H9 (cell line): Measurements from ENCODE around the gene DDX47. TPM values are rescaled to one million over a fixed set of nuclear protein-coding genes. Genes with fewer than 3 reads are reported as not detected.
A peak's percentile ranks its signal among the peaks of the same experiment; 100 is the strongest.

Experiments used
- DNase-seq: peaks from one replicate; pipeline ENCODE4 v3.0.0-alpha.2; 2017
- H2AFZ ChIP-seq: one replicate; pipeline ENCODE4 v1.6.1; 2013; ENCODE audit warnings: mild to moderate bottlenecking, low read length, control low read depth, moderate library complexity
- H2AK5ac ChIP-seq: 2 replicates; pipeline ENCODE4 v1.6.1; 2013; ENCODE audit warnings: low read length, control low read depth, mixed read lengths; ENCODE audit not compliant: insufficient read length
- H2BK120ac ChIP-seq: one replicate; pipeline ENCODE4 v1.6.1; 2013; ENCODE audit warnings: low read depth, mild to moderate bottlenecking, low read length, control low read depth, inconsistent platforms; ENCODE audit not compliant: poor library complexity, severe bottlenecking
- H2BK12ac ChIP-seq: 2 replicates; pipeline ENCODE4 v1.6.1; 2013; ENCODE audit warnings: low read length, control low read depth, mixed read lengths, low read depth; ENCODE audit not compliant: insufficient read length
- H2BK15ac ChIP-seq: 2 replicates; pipeline ENCODE4 v1.6.1; 2013; ENCODE audit warnings: low read depth, low read length, control low read depth
- H2BK20ac ChIP-seq: one replicate; pipeline ENCODE4 v1.6.1; 2013; ENCODE audit warnings: low read depth, mild to moderate bottlenecking, low read length, control low read depth, inconsistent platforms; ENCODE audit not compliant: poor library complexity, severe bottlenecking
- H2BK5ac ChIP-seq: 2 replicates; pipeline ENCODE4 v1.6.1; 2013; ENCODE audit warnings: low read length, control low read depth, mixed read lengths; ENCODE audit not compliant: insufficient read length
- H3K14ac ChIP-seq: 2 replicates; pipeline ENCODE4 v1.6.1; 2013; ENCODE audit warnings: low read length, control low read depth; ENCODE audit not compliant: insufficient read depth
- H3K18ac ChIP-seq: 2 replicates; pipeline ENCODE4 v1.6.1; 2013; ENCODE audit warnings: low read depth, mild to moderate bottlenecking, mixed read lengths, low read length, control low read depth; ENCODE audit not compliant: insufficient read length
- H3K23ac ChIP-seq: 2 replicates; pipeline ENCODE4 v1.6.1; 2013; ENCODE audit warnings: low read length, control low read depth, mixed read lengths, low read depth; ENCODE audit not compliant: insufficient read length
- H3K23me2 ChIP-seq: 2 replicates; pipeline ENCODE4 v1.6.1; 2013; ENCODE audit warnings: low read depth, mild to moderate bottlenecking, mixed read lengths, low read length, control low read depth; ENCODE audit not compliant: insufficient read length, poor library complexity, severe bottlenecking
- H3K27ac ChIP-seq: 2 replicates; pipeline ENCODE4 v1.5.1; 2013; ENCODE audit warnings: low read length, control low read depth, mixed read lengths, low read depth; ENCODE audit not compliant: insufficient read length
- H3K27me3 ChIP-seq: 2 replicates; pipeline ENCODE4 v1.6.1; 2013; ENCODE audit warnings: low read length, control low read depth, inconsistent platforms; ENCODE audit not compliant: insufficient read depth
- H3K4ac ChIP-seq: 2 replicates; pipeline ENCODE4 v1.6.1; 2013; ENCODE audit warnings: low read depth, mild to moderate bottlenecking, control low read depth, inconsistent platforms, low read length, moderate library complexity
- H3K4me1 ChIP-seq: 2 replicates; pipeline ENCODE4 v1.6.1; 2013; ENCODE audit warnings: low read length, control low read depth, inconsistent platforms; ENCODE audit not compliant: insufficient read depth
- H3K4me2 ChIP-seq: 2 replicates; pipeline ENCODE4 v1.6.1; 2013; ENCODE audit warnings: low read length, control low read depth, mixed read lengths; ENCODE audit not compliant: insufficient read length, insufficient read depth
- H3K56ac ChIP-seq: 2 replicates; pipeline ENCODE4 v1.6.1; 2013; ENCODE audit warnings: low read depth, mild to moderate bottlenecking, mixed read lengths, low read length, control low read depth; ENCODE audit not compliant: insufficient read length
- H3K79me1 ChIP-seq: 2 replicates; pipeline ENCODE4 v1.6.1; 2013; ENCODE audit warnings: low read depth, mild to moderate bottlenecking, moderate library complexity, low read length, control low read depth, inconsistent platforms; ENCODE audit not compliant: insufficient read depth, poor library complexity, severe bottlenecking
- H3K79me2 ChIP-seq: 2 replicates; pipeline ENCODE4 v1.6.1; 2013; ENCODE audit warnings: low read length, control low read depth, inconsistent platforms; ENCODE audit not compliant: insufficient read depth
- H3K9ac ChIP-seq: 2 replicates; pipeline ENCODE4 v1.6.1; 2013; ENCODE audit warnings: low read length, control low read depth, mixed read lengths; ENCODE audit not compliant: insufficient read length; ENCODE audit errors: extremely low read depth
- H3K9me3 ChIP-seq: one replicate; pipeline ENCODE4 v1.6.1; 2013; ENCODE audit warnings: low read depth, low read length, inconsistent platforms; ENCODE audit not compliant: control insufficient read depth
- H3T11ph ChIP-seq: one replicate; pipeline ENCODE4 v1.6.1; 2013; ENCODE audit warnings: mild to moderate bottlenecking, low read length, control low read depth, inconsistent platforms
- H4K20me1 ChIP-seq: one replicate; pipeline ENCODE4 v1.6.1; 2013; ENCODE audit not compliant: control insufficient read depth, insufficient read length, insufficient read depth
- H4K5ac ChIP-seq: 2 replicates; pipeline ENCODE4 v1.6.1; 2013; ENCODE audit warnings: low read depth, mild to moderate bottlenecking, mixed read lengths, low read length, control low read depth; ENCODE audit not compliant: insufficient read length
- H4K8ac ChIP-seq: replicated peaks from 2 replicates; pipeline ENCODE4 v1.6.1; 2013; ENCODE audit warnings: low read length, control low read depth, mixed read lengths, low read depth; ENCODE audit not compliant: insufficient read length
- H4K91ac ChIP-seq: 2 replicates; pipeline ENCODE4 v1.6.1; 2013; ENCODE audit warnings: low read depth, mild to moderate bottlenecking, moderate library complexity, mixed read lengths, low read length, control low read depth; ENCODE audit not compliant: insufficient read length
- H3K27ac Mint-ChIP-seq, 3 experiments: 2 replicates in 2 of 3; 3 replicates in 1 of 3; pipeline ENCODE4 v1.8.0; 2020 to 2021; ENCODE audit warnings: mixed read lengths in 3 of 3, mild to moderate bottlenecking in 1 of 3, moderate library complexity in 1 of 3
- H3K27me3 Mint-ChIP-seq: 2 replicates; pipeline ENCODE4 v1.8.0; 2021; ENCODE audit warnings: low read depth, mild to moderate bottlenecking, moderate library complexity, mixed read lengths
- H3K36me3 Mint-ChIP-seq, 3 experiments: 2 replicates in 2 of 3; 3 replicates in 1 of 3; pipeline ENCODE4 v1.8.0; 2020 to 2021; ENCODE audit warnings: low read depth in 3 of 3, mixed read lengths in 3 of 3; ENCODE audit not compliant: insufficient read depth in 1 of 3
- H3K4me1 Mint-ChIP-seq, 2 experiments: 2 replicates each; pipeline ENCODE4 v1.8.0; 2020; ENCODE audit warnings: mixed read lengths in 2 of 2
- H3K4me3 Mint-ChIP-seq, 2 experiments: 2 replicates in 1 of 2; 3 replicates in 1 of 2; pipeline ENCODE4 v1.8.0; 2020 to 2021; ENCODE audit warnings: mild to moderate bottlenecking in 2 of 2, mixed read lengths in 2 of 2, moderate library complexity in 1 of 2
- H3K9me3 Mint-ChIP-seq, 2 experiments: 2 replicates in 1 of 2; 3 replicates in 1 of 2; pipeline ENCODE4 v1.8.0; 2020; ENCODE audit warnings: mild to moderate bottlenecking in 2 of 2, mixed read lengths in 2 of 2, moderate library complexity in 1 of 2
- WGBS: extraction: QIAGEN DNeasy Blood & Tissue Kit; methylation state at CpG from one replicate; pipeline ENCODE4 v1.1.7; 2013; ENCODE audit warnings: missing lambda C conversion rate, low lambda C conversion rate, mixed read lengths; ENCODE audit not compliant: insufficient read length; ENCODE audit errors: extremely low coverage; 5-methylcytosine and 5-hydroxymethylcytosine counted together
- total RNA-seq: library from RNA; stranded (reverse); gene quantifications from 2 replicates; pipeline ENCODE4 v1.2.1, GENCODE V29; 2021
- TF ChIP-seq, protein P1 (sequence below): fragments of 200-600 bp; sonication (generic); conservative IDR thresholded peaks from 3 replicates; pipeline ENCODE4 v1.8.0; 2021; ENCODE audit warnings: antibody characterized with exemption, mild to moderate bottlenecking

Gene DDX47
- total RNA-seq, 1 experiment from 2014 or later = 78.2 TPM

DNA sequence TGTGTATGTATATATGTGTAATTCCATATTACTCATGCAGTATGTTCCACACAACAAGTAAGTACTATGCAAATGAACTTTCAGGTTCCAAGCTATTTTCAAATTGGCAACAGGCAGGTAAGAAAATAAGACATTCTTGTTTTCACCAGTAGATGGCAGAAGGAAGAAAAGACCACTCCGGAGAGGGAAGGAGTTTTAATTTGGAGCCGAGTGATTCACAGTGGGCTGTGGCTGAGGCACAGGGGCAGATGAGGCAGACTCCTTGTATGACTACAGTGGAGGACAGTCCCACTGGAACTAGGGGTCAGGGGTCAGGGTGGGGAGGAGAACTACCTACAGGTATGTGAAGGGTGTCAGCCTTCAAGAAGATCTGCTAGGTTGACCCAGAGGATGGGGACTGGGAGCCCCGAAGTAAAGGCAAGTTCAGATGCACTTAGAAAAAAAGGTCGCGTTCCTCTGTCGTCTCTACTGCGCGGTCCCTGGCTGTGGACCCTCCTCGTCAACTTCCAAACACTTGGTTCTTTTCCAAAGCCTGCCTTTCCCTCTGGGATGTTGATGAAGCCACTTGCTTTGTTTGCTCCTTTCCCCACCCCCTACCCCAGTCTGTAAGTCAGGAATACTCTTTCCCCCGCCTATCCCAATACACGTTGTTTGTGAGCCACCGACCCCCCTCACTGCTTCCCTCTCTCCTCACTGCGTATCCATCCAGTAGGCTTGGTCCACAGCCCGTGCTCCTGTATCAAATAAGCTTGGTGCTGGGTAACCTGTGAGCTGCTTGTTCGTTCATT, 24.1 kb downstream of the DDX47 start:
- H4K20me1 ChIP-seq = no peaks in the 10 kb centered on the region
- no peak overlapping the region for H3K9ac ChIP-seq
- no peaks in the 10 kb centered on the region for H3K79me2 ChIP-seq
- peak; percentile 52 for DNase-seq
- no peak overlapping the region for H2BK20ac ChIP-seq
- Mint-ChIP-seq H3K4me3 (no peak overlapping the region), H3K4me1 (peaks cover 8 to 10% of the 10 kb centered on the region in 2 experiments), H3K27ac (peak overlapping the region in 2 of 3 experiments; percentile 36 to 84; a peak in 1 of 7 replicates), H3K36me3 (peaks cover 10 to 23% (median 19%) of the 10 kb centered on the region in 3 experiments; a peak in 6 of 7 replicates), H3K27me3 (no peaks in the 10 kb centered on the region), H3K9me3 (no peaks in the 10 kb centered on the region)
- H2AK5ac ChIP-seq = no peak overlapping the region
- no peak overlapping the region for H2BK5ac ChIP-seq
- H3T11ph ChIP-seq = no peak overlapping the region
- H3K9me3 ChIP-seq = no peaks in the 10 kb centered on the region
- TF ChIP-seq, protein P1, sequence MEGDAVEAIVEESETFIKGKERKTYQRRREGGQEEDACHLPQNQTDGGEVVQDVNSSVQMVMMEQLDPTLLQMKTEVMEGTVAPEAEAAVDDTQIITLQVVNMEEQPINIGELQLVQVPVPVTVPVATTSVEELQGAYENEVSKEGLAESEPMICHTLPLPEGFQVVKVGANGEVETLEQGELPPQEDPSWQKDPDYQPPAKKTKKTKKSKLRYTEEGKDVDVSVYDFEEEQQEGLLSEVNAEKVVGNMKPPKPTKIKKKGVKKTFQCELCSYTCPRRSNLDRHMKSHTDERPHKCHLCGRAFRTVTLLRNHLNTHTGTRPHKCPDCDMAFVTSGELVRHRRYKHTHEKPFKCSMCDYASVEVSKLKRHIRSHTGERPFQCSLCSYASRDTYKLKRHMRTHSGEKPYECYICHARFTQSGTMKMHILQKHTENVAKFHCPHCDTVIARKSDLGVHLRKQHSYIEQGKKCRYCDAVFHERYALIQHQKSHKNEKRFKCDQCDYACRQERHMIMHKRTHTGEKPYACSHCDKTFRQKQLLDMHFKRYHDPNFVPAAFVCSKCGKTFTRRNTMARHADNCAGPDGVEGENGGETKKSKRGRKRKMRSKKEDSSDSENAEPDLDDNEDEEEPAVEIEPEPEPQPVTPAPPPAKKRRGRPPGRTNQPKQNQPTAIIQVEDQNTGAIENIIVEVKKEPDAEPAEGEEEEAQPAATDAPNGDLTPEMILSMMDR = peak; percentile 74
- no peak overlapping the region for H3K14ac ChIP-seq
- H2BK15ac ChIP-seq = no peak overlapping the region
- no peaks in the 10 kb centered on the region for H3K79me1 ChIP-seq
- no peak overlapping the region for H2AFZ ChIP-seq
- no peaks in the 10 kb centered on the region for H3K27me3 ChIP-seq
- no peak overlapping the region for H4K8ac ChIP-seq
- no peak overlapping the region for H3K18ac ChIP-seq
- H4K5ac ChIP-seq = no peak overlapping the region
- H3K56ac ChIP-seq = no peak overlapping the region
- H3K27ac ChIP-seq = no peak overlapping the region
- WGBS = no CpG with 5 or more reads among the region's 15 CpGs
- no peak overlapping the region for H3K4me2 ChIP-seq
- no peak overlapping the region for H2BK120ac ChIP-seq
- H3K23ac ChIP-seq = no peak overlapping the region
- no peaks in the 10 kb centered on the region; the same call in 1 of the 2 replicates for H3K4me1 ChIP-seq
- no peak overlapping the region for H4K91ac ChIP-seq
- no peak overlapping the region for H2BK12ac ChIP-seq
- H3K4ac ChIP-seq = no peak overlapping the region
- H3K23me2 ChIP-seq = no peaks in the 10 kb centered on the region
